Measurements from ENCODE around the gene TNN. TPM values are rescaled to one million over a fixed set of nuclear protein-coding genes. Genes with fewer than 3 reads are reported as not detected.

TNN gene
- total and polyA plus RNA-seq, 9 donors = 3.3 to 9.2 (median 5.5) TPM

GRCh38 chr1:175168782-175169181 is 101.1 kb downstream of the TNN start:
- DNase-seq = no peak
- WGBS (ENCODE audit: insufficient coverage) = 83% methylated on average over 3 of the region's 4 CpGs
- H3K27me3 ChIP-seq (ENCODE audit: control insufficient read depth, insufficient read depth, low read length) = peaks cover 4% of the 10 kb centered on the region
- H3K36me3 ChIP-seq (ENCODE audit: control insufficient read depth, insufficient read depth, low read length) = peaks cover 22% of the 10 kb centered on the region
- no peak overlapping the region for H3K27ac ChIP-seq (ENCODE audit: low read length)
- H3K4me1 ChIP-seq (ENCODE audit: control insufficient read depth, insufficient read depth, low read length) = peaks cover 8% of the 10 kb centered on the region
- H3K9me3 ChIP-seq (replicated peaks; ENCODE audit: control insufficient read depth, low read depth, low read length) = no peaks in the 10 kb centered on the region
- H3K4me3 ChIP-seq (ENCODE audit: low read length) = no peak overlapping the region

GRCh38 chr1:175169286-175170018 is 101.8 kb downstream of the TNN start:
- H3K36me3 ChIP-seq (ENCODE audit: control insufficient read depth, insufficient read depth, low read length) = peaks cover 22% of the 10 kb centered on the region
- no CpG with 5 or more reads among the region's 6 CpGs for WGBS (ENCODE audit: insufficient coverage)
- H3K27ac ChIP-seq (ENCODE audit: low read length) = no peak overlapping the region
- H3K9me3 ChIP-seq (replicated peaks; ENCODE audit: control insufficient read depth, low read depth, low read length) = no peaks in the 10 kb centered on the region
- H3K4me3 ChIP-seq (ENCODE audit: low read length) = no peak overlapping the region
- H3K4me1 ChIP-seq (ENCODE audit: control insufficient read depth, insufficient read depth, low read length) = peaks cover 6% of the 10 kb centered on the region
- DNase-seq = no peak
- peaks cover 4% of the 10 kb centered on the region for H3K27me3 ChIP-seq (ENCODE audit: control insufficient read depth, insufficient read depth, low read length)

- WGBS (ENCODE audit: insufficient coverage) = 91% methylated on average over 5 of the region's 9 CpGs
- Histone ChIP-seq H3K4me3 (ENCODE audit: low read length) (no peak overlapping the region), H3K9me3 (replicated peaks; ENCODE audit: control insufficient read depth, low read depth, low read length) (no peaks in the 10 kb centered on the region), H3K27me3 (ENCODE audit: control insufficient read depth, insufficient read depth, low read length) (no peaks in the 10 kb centered on the region), H3K27ac (ENCODE audit: low read length) (no peak overlapping the region), H3K36me3 (ENCODE audit: control insufficient read depth, insufficient read depth, low read length) (peaks cover 6% of the 10 kb centered on the region), H3K4me1 (ENCODE audit: control insufficient read depth, insufficient read depth, low read length) (peaks cover 2% of the 10 kb centered on the region)
- no peak for DNase-seq
Measured at GRCh38 chr1:175171036-175171913, 103.6 kb downstream of the TNN start.

GRCh38 chr1:175172503-175172902 is 104.9 kb downstream of the TNN start:
- Histone ChIP-seq H3K36me3 (ENCODE audit: control insufficient read depth, insufficient read depth, low read length) (peaks cover 9% of the 10 kb centered on the region), H3K9me3 (replicated peaks; ENCODE audit: control insufficient read depth, low read depth, low read length) (no peaks in the 10 kb centered on the region)
- WGBS (ENCODE audit: insufficient coverage) = no CpG with 5 or more reads among the region's 3 CpGs

GRCh38 chr1:175173531-175173930 is 105.9 kb downstream of the TNN start:
- WGBS (ENCODE audit: insufficient coverage) = 66% methylated on average over 3 of the region's 7 CpGs
- no peak for DNase-seq
- H3K36me3 ChIP-seq (ENCODE audit: control insufficient read depth, insufficient read depth, low read length) = peaks cover 11% of the 10 kb centered on the region
- H3K9me3 ChIP-seq (replicated peaks; ENCODE audit: control insufficient read depth, low read depth, low read length) = no peaks in the 10 kb centered on the region
- H3K27ac ChIP-seq (ENCODE audit: low read length) = no peak overlapping the region
- H3K4me3 ChIP-seq (ENCODE audit: low read length) = no peak overlapping the region
- no peaks in the 10 kb centered on the region for H3K27me3 ChIP-seq (ENCODE audit: control insufficient read depth, insufficient read depth, low read length)
- no peaks in the 10 kb centered on the region for H3K4me1 ChIP-seq (ENCODE audit: control insufficient read depth, insufficient read depth, low read length)

More at GRCh38 chr1:175172503-175172902, 104.9 kb downstream of the TNN start:
- Histone ChIP-seq H3K4me1 (ENCODE audit: control insufficient read depth, insufficient read depth, low read length) (no peaks in the 10 kb centered on the region), H3K4me3 (ENCODE audit: low read length) (no peak overlapping the region), H3K27ac (ENCODE audit: low read length) (no peak overlapping the region), H3K27me3 (ENCODE audit: control insufficient read depth, insufficient read depth, low read length) (no peaks in the 10 kb centered on the region)
- no peak for DNase-seq

GRCh38 chr1:175174309-175175102 is 106.9 kb downstream of the TNN start:
- peak; percentile 75 for DNase-seq
- Histone ChIP-seq H3K9me3 (replicated peaks; ENCODE audit: control insufficient read depth, low read depth, low read length) (no peaks in the 10 kb centered on the region), H3K36me3 (ENCODE audit: control insufficient read depth, insufficient read depth, low read length) (peaks cover 11% of the 10 kb centered on the region), H3K4me1 (ENCODE audit: control insufficient read depth, insufficient read depth, low read length) (no peaks in the 10 kb centered on the region), H3K27me3 (ENCODE audit: control insufficient read depth, insufficient read depth, low read length) (no peaks in the 10 kb centered on the region), H3K4me3 (ENCODE audit: low read length) (no peak overlapping the region), H3K27ac (ENCODE audit: low read length) (no peak overlapping the region)
- WGBS (ENCODE audit: insufficient coverage) = 70% methylated on average over 2 of the region's 5 CpGs

GRCh38 chr1:175176246-175176645 is 108.6 kb downstream of the TNN start:
- H3K36me3 ChIP-seq (ENCODE audit: control insufficient read depth, insufficient read depth, low read length) = peaks cover 11% of the 10 kb centered on the region
- no peaks in the 10 kb centered on the region for H3K27me3 ChIP-seq (ENCODE audit: control insufficient read depth, insufficient read depth, low read length)
- no peak overlapping the region for H3K4me3 ChIP-seq (ENCODE audit: low read length)
- DNase-seq = no peak
- H3K4me1 ChIP-seq (ENCODE audit: control insufficient read depth, insufficient read depth, low read length) = no peaks in the 10 kb centered on the region
- H3K27ac ChIP-seq (ENCODE audit: low read length) = no peak overlapping the region
- H3K9me3 ChIP-seq (replicated peaks; ENCODE audit: control insufficient read depth, low read depth, low read length) = no peaks in the 10 kb centered on the region
- WGBS (ENCODE audit: insufficient coverage) = no CpG with 5 or more reads among the region's 1 CpG

- no CpG with 5 or more reads among the region's 1 CpG for WGBS (ENCODE audit: insufficient coverage)
- H3K4me1 ChIP-seq (ENCODE audit: control insufficient read depth, insufficient read depth, low read length) = no peaks in the 10 kb centered on the region
- peaks cover 8% of the 10 kb centered on the region for H3K36me3 ChIP-seq (ENCODE audit: control insufficient read depth, insufficient read depth, low read length)
- H3K9me3 ChIP-seq (replicated peaks; ENCODE audit: control insufficient read depth, low read depth, low read length) = no peaks in the 10 kb centered on the region
- H3K27me3 ChIP-seq (ENCODE audit: control insufficient read depth, insufficient read depth, low read length) = no peaks in the 10 kb centered on the region
- no peak overlapping the region for H3K4me3 ChIP-seq (ENCODE audit: low read length)
- no peak for DNase-seq
- no peak overlapping the region for H3K27ac ChIP-seq (ENCODE audit: low read length)
Measured at GRCh38 chr1:175178056-175178455, 110.4 kb downstream of the TNN start.

- no peaks in the 10 kb centered on the region for H3K27me3 ChIP-seq (ENCODE audit: control insufficient read depth, insufficient read depth, low read length)
- no peak overlapping the region for H3K4me3 ChIP-seq (ENCODE audit: low read length)
- no peak for DNase-seq
- H3K36me3 ChIP-seq (ENCODE audit: control insufficient read depth, insufficient read depth, low read length) = peaks cover 8% of the 10 kb centered on the region
- WGBS (ENCODE audit: insufficient coverage) = 80% methylated on average over 2 of the region's 3 CpGs
- H3K27ac ChIP-seq (ENCODE audit: low read length) = no peak overlapping the region
- H3K4me1 ChIP-seq (ENCODE audit: control insufficient read depth, insufficient read depth, low read length) = no peaks in the 10 kb centered on the region
- H3K9me3 ChIP-seq (replicated peaks; ENCODE audit: control insufficient read depth, low read depth, low read length) = no peaks in the 10 kb centered on the region
Measured at GRCh38 chr1:175178456-175178855, 110.8 kb downstream of the TNN start.
